ENCODE measurements around the gene KRT77. TPM values are rescaled to one million over a fixed set of nuclear protein-coding genes. Genes with fewer than 3 reads are reported as not detected.
"Not testable (repeated sequence)": the region's sequence is repeated elsewhere in the genome, so short reads cannot be mapped to it uniquely, and the experiment has no call there.

Gene KRT77
- total RNA-seq, 1 donor = not detected

GRCh38 chr12:52730793-52731192 is 27.5 kb upstream of the KRT77 start:
- H3K9me3 ChIP-seq (ENCODE audit: low read depth, low read length) = no peaks in the 10 kb centered on the region
- no peaks in the 10 kb centered on the region for H3K27me3 ChIP-seq (ENCODE audit: insufficient read depth, low read length)
- no peaks in the 10 kb centered on the region for H3K4me1 ChIP-seq (ENCODE audit: insufficient read depth, low read length)
- no peak overlapping the region for H3K4me3 ChIP-seq (ENCODE audit: low read length)

- H3K4me1 ChIP-seq (ENCODE audit: insufficient read depth, low read length) = no peaks in the 10 kb centered on the region
- H3K4me3 ChIP-seq (ENCODE audit: low read length) = no peak overlapping the region
- no peaks in the 10 kb centered on the region for H3K9me3 ChIP-seq (ENCODE audit: low read depth, low read length)
- H3K27me3 ChIP-seq (ENCODE audit: insufficient read depth, low read length) = no peaks in the 10 kb centered on the region
Observed at GRCh38 chr12:52730383-52730782, 27.1 kb upstream of the KRT77 start.

- no peaks in the 10 kb centered on the region for H3K9me3 ChIP-seq (ENCODE audit: low read depth, low read length)
- H3K4me3 ChIP-seq (ENCODE audit: low read length) = no peak overlapping the region
- no peaks in the 10 kb centered on the region for H3K4me1 ChIP-seq (ENCODE audit: insufficient read depth, low read length)
- no peaks in the 10 kb centered on the region for H3K27me3 ChIP-seq (ENCODE audit: insufficient read depth, low read length)
Observed at GRCh38 chr12:52729147-52729546, 25.8 kb upstream of the KRT77 start.

GRCh38 chr12:52728374-52728773 is 25.1 kb upstream of the KRT77 start:
- H3K9me3 ChIP-seq (ENCODE audit: low read depth, low read length) = no peaks in the 10 kb centered on the region
- no peaks in the 10 kb centered on the region for H3K27me3 ChIP-seq (ENCODE audit: insufficient read depth, low read length)
- no peaks in the 10 kb centered on the region for H3K4me1 ChIP-seq (ENCODE audit: insufficient read depth, low read length)
- no peak overlapping the region for H3K4me3 ChIP-seq (ENCODE audit: low read length)

- no peaks in the 10 kb centered on the region for H3K9me3 ChIP-seq (ENCODE audit: low read depth, low read length)
- no peaks in the 10 kb centered on the region for H3K4me1 ChIP-seq (ENCODE audit: insufficient read depth, low read length)
- H3K27me3 ChIP-seq (ENCODE audit: insufficient read depth, low read length) = no peaks in the 10 kb centered on the region
- no peak overlapping the region for H3K4me3 ChIP-seq (ENCODE audit: low read length)
Observed at GRCh38 chr12:52727037-52727436, 23.7 kb upstream of the KRT77 start.

GRCh38 chr12:52726451-52726850 is 23.1 kb upstream of the KRT77 start:
- no peak overlapping the region for H3K4me3 ChIP-seq (ENCODE audit: low read length)
- H3K9me3 ChIP-seq (ENCODE audit: low read depth, low read length) = no peaks in the 10 kb centered on the region
- no peaks in the 10 kb centered on the region for H3K27me3 ChIP-seq (ENCODE audit: insufficient read depth, low read length)
- no peaks in the 10 kb centered on the region for H3K4me1 ChIP-seq (ENCODE audit: insufficient read depth, low read length)

- no peaks in the 10 kb centered on the region for H3K4me1 ChIP-seq (ENCODE audit: insufficient read depth, low read length)
- H3K9me3 ChIP-seq (ENCODE audit: low read depth, low read length) = no peaks in the 10 kb centered on the region
Observed at GRCh38 chr12:52724384-52724783, 21.1 kb upstream of the KRT77 start.

GRCh38 chr12:52722680-52723079 is 19.4 kb upstream of the KRT77 start:
- H3K27me3 ChIP-seq (ENCODE audit: insufficient read depth, low read length) = no peaks in the 10 kb centered on the region
- no peaks in the 10 kb centered on the region for H3K9me3 ChIP-seq (ENCODE audit: low read depth, low read length)
- H3K4me1 ChIP-seq (ENCODE audit: insufficient read depth, low read length) = no peaks in the 10 kb centered on the region
- no peak overlapping the region for H3K4me3 ChIP-seq (ENCODE audit: low read length)

More at GRCh38 chr12:52724384-52724783, 21.1 kb upstream of the KRT77 start:
- Histone ChIP-seq H3K27me3 (ENCODE audit: insufficient read depth, low read length) (no peaks in the 10 kb centered on the region), H3K4me3 (ENCODE audit: low read length) (no peak overlapping the region)

GRCh38 chr12:52721838-52722470 is 18.6 kb upstream of the KRT77 start:
- H3K9me3 ChIP-seq (ENCODE audit: low read depth, low read length) = no peaks in the 10 kb centered on the region
- H3K4me1 ChIP-seq (ENCODE audit: insufficient read depth, low read length) = no peaks in the 10 kb centered on the region
- H3K27me3 ChIP-seq (ENCODE audit: insufficient read depth, low read length) = no peaks in the 10 kb centered on the region
- no peak overlapping the region for H3K4me3 ChIP-seq (ENCODE audit: low read length)

GRCh38 chr12:52720365-52720886 is 17.1 kb upstream of the KRT77 start:
- peaks cover 12% of the 10 kb centered on the region for H3K27me3 ChIP-seq (ENCODE audit: insufficient read depth, low read length)

GRCh38 chr12:52716061-52716460 is 12.7 kb upstream of the KRT77 start:
- no peaks in the 10 kb centered on the region for H3K9me3 ChIP-seq (ENCODE audit: low read depth, low read length)

More at GRCh38 chr12:52720365-52720886, 17.1 kb upstream of the KRT77 start:
- Histone ChIP-seq H3K9me3 (ENCODE audit: low read depth, low read length) (no peaks in the 10 kb centered on the region), H3K4me3 (ENCODE audit: low read length) (no peak overlapping the region), H3K4me1 (ENCODE audit: insufficient read depth, low read length) (no peaks in the 10 kb centered on the region)

GRCh38 chr12:52715416-52715815 is 12.1 kb upstream of the KRT77 start:
- no peak overlapping the region for H3K4me3 ChIP-seq (ENCODE audit: low read length)
- H3K9me3 ChIP-seq (ENCODE audit: low read depth, low read length) = no peaks in the 10 kb centered on the region
- peaks cover 42% of the 10 kb centered on the region for H3K27me3 ChIP-seq (ENCODE audit: insufficient read depth, low read length)
- H3K4me1 ChIP-seq (ENCODE audit: insufficient read depth, low read length) = peaks cover 5% of the 10 kb centered on the region

More at GRCh38 chr12:52716061-52716460, 12.7 kb upstream of the KRT77 start:
- Histone ChIP-seq H3K27me3 (ENCODE audit: insufficient read depth, low read length) (peaks cover 42% of the 10 kb centered on the region), H3K4me1 (ENCODE audit: insufficient read depth, low read length) (peaks cover 5% of the 10 kb centered on the region), H3K4me3 (ENCODE audit: low read length) (no peak overlapping the region)

- H3K9me3 ChIP-seq (ENCODE audit: low read depth, low read length) = no peaks in the 10 kb centered on the region
- peaks cover 42% of the 10 kb centered on the region for H3K27me3 ChIP-seq (ENCODE audit: insufficient read depth, low read length)
- H3K4me1 ChIP-seq (ENCODE audit: insufficient read depth, low read length) = peaks cover 5% of the 10 kb centered on the region
- H3K4me3 ChIP-seq (ENCODE audit: low read length) = no peak overlapping the region
Observed at GRCh38 chr12:52714887-52715281, 11.6 kb upstream of the KRT77 start.

GRCh38 chr12:52713960-52714886 is 10.9 kb upstream of the KRT77 start:
- Histone ChIP-seq H3K4me1 (ENCODE audit: insufficient read depth, low read length) (peaks cover 5% of the 10 kb centered on the region), H3K9me3 (ENCODE audit: low read depth, low read length) (no peaks in the 10 kb centered on the region), H3K4me3 (ENCODE audit: low read length) (no peak overlapping the region)

GRCh38 chr12:52712122-52712521 is 8.8 kb upstream of the KRT77 start:
- H3K27me3 ChIP-seq (ENCODE audit: insufficient read depth, low read length) = peaks cover 42% of the 10 kb centered on the region
- H3K4me1 ChIP-seq (ENCODE audit: insufficient read depth, low read length); H3K9me3 ChIP-seq (ENCODE audit: low read depth, low read length); H3K4me3 ChIP-seq (ENCODE audit: low read length): not testable (repeated sequence)

More at GRCh38 chr12:52713960-52714886, 10.9 kb upstream of the KRT77 start:
- peaks cover 42% of the 10 kb centered on the region for H3K27me3 ChIP-seq (ENCODE audit: insufficient read depth, low read length)

All from mononuclear cell (primary cell).